HG03457 (cell line): ENCODE data around the gene CRISPLD2.

Experiments
- ATAC-seq: cut with Tn5 transposase; IDR thresholded peaks from one replicate; pipeline ENCODE4 v1.9.1; 2021; ENCODE audit warnings: moderate number of reproducible peaks; ENCODE audit not compliant: unreplicated experiment

The CRISPLD2 gene, protein sequence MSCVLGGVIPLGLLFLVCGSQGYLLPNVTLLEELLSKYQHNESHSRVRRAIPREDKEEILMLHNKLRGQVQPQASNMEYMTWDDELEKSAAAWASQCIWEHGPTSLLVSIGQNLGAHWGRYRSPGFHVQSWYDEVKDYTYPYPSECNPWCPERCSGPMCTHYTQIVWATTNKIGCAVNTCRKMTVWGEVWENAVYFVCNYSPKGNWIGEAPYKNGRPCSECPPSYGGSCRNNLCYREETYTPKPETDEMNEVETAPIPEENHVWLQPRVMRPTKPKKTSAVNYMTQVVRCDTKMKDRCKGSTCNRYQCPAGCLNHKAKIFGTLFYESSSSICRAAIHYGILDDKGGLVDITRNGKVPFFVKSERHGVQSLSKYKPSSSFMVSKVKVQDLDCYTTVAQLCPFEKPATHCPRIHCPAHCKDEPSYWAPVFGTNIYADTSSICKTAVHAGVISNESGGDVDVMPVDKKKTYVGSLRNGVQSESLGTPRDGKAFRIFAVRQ

DNA sequence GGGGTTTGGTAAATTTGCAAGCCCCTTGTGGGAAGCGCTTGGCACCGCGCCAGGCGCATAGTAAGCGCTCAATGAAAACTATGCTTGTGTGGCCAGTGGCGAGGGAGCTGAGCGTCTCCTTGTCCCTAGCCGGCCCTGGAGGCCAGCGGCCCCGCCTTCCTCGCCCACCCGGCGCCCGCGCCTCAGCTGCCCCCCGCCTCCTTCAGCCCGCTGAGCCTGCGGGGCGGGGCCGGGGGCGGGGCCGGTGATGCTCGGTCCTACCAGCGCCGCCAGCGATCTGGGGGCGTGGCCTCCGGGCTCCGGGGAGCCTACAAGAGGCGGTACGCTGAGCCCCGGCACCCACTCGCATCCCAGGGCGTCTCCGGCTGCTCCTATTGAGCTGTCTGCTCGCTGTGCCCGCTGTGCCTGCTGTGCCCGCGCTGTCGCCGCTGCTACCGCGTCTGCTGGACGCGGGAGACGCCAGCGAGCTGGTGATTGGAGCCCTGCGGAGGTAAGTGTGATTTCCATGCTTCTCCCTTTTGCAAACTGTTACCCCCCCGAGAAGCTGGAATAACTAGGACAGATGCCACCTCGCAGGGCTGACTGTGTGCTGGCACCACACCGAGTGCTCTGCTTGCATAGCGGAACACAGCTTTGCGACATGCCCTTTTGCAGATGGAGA, at the start of gene CRISPLD2:
Gene CRISPLD2 (plus strand): TSS at position 342 of the 661 bp plus-strand sequence. CDS start 18,511 bp downstream, outside the sequence.
- no peak for ATAC-seq

DNA sequence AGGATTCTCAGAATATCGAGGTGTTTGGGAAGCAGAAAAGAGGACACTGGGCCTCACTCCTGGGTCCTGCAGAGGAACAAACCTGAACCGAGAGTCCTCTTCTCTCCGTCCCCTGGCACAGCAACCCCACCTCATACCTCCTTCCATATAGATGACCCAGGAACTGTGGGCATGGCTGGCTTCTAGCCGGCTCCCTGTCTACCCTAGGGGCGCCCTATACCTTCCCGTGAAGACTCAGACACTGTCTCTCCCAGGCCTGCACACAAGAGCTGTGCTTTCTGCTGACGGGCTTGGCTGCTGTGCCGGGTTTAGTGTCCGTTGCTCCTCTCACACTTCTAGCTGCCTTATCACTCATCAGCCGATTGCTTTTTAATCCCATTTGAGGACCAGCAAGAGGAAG, 46.5 kb upstream of the CRISPLD2 start:
- ATAC-seq: no peak

- ATAC-seq: no peak
Observed at GRCh38 chr16:84774810-84775209, 45.0 kb upstream of the CRISPLD2 start.

GRCh38 chr16:84775262-84775810, 44.4 kb upstream of the CRISPLD2 start:
- ATAC-seq: no peak

DNA sequence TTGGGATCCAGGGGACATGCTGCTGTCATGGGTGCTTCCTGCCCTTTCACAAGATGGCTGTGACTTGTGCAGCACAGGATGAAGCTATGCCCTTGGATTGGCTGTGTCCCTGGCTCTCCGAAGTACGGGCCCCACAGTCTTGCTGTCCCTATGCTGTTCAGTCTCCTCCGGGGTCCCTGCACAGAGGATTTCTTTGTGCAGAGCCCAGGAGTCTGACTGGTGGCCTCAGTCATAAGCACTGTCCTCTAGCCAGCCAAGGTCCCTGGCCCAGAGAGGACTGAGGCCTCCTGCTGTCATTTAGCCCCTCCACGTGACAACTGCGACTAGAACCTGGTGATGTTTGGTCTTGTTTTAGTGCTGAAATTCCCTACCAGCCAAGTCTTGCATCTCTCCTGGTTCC, 42.4 kb upstream of the CRISPLD2 start:
- no peak for ATAC-seq

DNA sequence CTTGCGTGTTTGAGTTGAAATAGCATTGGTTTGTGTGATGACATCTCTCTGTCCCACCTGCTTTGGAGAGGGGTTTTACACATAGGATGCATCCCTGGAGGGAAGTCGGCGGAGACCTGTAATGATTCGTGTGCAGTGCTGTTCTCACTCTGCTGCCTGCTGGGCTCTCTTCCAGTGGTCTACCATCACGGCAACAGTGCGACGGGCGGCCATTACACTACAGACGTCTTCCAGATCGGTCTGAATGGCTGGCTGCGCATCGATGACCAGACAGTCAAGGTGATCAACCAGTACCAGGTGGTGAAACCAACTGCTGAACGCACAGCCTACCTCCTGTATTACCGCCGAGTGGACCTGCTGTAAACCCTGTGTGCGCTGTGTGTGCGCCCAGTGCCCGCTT, 41.1 kb upstream of the CRISPLD2 start:
- no peak for ATAC-seq

DNA sequence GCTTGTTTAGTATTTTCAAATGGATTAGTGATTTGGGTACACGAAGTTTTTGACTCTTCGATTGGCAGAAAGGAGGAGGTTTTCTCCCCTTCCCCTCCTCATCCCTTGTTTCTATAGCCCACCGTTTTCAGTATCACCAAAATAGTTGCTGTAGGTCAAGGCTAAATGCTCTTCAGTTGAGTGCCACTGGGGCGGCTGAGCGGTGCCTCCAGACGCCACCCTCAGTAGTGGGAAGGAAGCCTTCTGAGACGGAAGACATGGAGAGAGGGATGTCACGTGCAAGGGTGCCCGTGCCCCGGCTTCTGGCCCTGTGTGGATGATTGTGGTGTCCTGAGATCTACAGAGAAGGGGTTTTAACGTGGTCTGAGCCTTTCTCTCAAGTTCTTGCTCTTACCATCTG, 39.7 kb upstream of the CRISPLD2 start:
- ATAC-seq: no peak

- ATAC-seq: no peak
Observed at GRCh38 chr16:84780544-84781376, 39.0 kb upstream of the CRISPLD2 start.

GRCh38 chr16:84782846-84783245, 36.9 kb upstream of the CRISPLD2 start:
- no peak for ATAC-seq

DNA sequence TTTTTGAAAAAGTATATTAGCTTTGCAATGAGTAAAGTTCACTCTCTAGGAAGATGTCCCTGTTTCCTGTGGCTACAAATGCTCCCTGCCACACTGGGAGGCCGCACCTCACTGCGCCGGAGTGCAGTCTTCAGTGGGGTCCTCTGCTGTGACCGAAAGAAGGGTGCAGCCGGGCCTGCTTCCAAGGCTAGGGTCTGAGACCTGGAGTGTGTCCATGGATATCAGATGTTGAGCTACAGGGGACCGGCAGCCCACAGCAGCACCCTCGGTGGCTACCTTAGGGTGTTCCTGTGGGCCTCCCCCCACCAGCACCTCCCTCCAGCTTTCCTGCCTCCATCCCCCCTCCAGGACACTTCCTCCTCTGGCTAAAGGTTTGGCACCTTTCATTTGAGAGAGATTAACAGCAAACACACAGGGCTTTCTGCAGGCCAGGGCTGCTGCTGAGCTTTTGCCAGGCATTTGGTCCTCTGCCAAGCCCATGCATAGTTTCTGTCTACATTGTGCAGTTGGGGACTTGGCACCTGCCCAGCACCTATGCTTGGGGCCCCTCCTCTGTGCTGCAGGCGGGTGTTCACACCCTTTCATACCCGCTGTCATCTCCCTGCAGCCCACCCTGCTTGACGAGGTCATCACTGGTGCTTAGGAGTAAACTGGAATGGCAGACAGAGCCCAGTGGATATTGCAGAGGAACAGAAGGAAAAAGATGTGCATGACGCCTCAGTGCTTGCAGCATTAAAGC, 33.8 kb upstream of the CRISPLD2 start:
- no peak for ATAC-seq

DNA sequence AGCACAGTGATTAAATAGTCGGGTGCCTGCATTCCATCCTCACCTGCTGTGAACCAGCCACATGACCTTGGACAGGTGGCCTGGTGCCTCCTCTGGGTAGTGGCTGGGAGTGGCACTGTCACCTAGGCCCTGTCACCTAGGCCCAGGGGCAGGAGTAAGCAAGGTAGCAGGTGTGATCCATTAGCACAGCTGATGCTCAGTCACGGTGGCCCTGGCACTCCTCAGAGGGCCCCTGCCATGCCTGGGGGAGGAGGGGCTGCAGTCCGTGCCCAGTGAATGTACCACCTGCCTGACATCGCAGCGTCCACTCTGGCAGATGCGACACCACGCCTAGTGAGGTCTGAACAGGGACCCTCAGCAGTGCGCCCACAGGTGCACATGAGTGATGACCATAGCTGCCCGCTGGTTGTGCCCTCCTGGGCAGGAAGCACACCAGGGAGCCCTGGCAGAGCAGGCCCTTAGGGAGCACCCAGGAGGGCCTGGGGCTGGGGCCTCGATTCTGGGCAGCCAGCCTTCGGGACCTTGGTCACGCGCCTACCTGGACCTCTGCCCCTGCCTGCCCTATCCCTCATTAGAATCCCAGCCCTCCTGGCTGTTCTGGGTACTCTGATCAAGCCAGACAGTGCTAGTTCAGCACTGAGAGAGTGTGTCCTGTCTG, 33.1 kb upstream of the CRISPLD2 start:
- no peak for ATAC-seq

DNA sequence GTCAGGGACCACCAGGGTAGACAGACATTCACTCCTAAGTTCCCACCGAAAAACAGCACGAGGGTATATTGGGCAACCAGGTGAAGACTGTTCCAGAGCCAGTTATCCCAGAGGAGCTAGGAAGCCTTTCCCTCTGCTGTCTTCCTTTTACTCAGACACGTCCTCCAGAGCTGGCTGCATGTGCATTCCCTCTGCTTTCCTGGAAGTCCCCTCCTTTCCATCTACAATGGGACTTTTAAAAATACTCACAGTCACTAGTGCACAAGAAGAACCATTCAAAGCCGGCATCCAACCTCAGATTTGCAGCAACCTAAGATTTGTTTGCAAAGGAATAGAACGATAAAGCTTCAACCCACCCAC, 32.5 kb upstream of the CRISPLD2 start:
- ATAC-seq: no peak

DNA sequence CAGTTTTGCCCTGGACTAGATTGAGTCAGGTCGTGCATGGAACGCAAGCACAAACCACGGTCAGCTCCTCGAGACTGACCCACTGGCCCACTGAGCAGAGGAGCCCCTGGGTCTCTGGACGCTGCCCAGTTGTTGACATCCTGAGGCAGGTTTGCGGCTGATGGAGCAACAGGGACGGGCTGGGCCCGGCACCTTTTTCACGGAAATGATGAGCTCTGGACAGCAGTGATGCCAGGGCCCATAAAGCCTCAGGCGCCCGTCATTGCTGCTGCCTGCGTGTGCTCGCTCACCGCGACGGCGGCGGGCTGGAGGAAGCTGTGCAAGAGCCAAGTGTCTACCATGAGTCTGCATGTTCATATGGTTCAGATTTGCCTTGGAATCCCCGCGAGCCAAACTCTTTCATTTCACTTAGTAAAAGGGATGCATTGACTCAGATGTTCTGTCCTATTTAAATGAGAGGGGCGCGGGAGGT, 30.8 kb upstream of the CRISPLD2 start:
- no peak for ATAC-seq

GRCh38 chr16:84789431-84789830, 30.4 kb upstream of the CRISPLD2 start:
- ATAC-seq: no peak

GRCh38 chr16:84790301-84790700, 29.5 kb upstream of the CRISPLD2 start:
- no peak for ATAC-seq

GRCh38 chr16:84791088-84791487, 28.7 kb upstream of the CRISPLD2 start:
- no peak for ATAC-seq

GRCh38 chr16:84791501-84791900, 28.3 kb upstream of the CRISPLD2 start:
- no peak for ATAC-seq

- no peak for ATAC-seq
Observed at GRCh38 chr16:84794186-84794585, 25.6 kb upstream of the CRISPLD2 start.

DNA sequence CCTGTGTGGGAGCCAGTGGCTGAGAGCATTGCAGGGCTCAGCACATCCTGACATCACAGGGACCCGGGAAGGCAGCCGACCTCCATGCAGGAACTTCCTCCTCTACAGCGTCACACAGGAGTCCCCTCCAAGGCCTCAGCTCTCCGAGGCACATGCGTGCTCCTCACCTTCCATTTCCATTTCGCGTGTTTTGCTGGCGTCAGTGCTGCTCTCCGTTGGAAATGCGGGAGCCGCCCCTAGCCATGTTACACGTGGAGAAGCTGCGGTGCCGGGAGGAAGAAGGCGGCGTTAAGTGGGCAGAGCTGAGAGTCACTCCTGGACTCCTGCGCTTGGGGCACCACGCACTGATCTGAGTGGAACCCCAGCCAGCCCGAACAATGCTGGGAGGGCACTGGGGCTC, 25.2 kb upstream of the CRISPLD2 start:
- ATAC-seq: no peak
